Neural progenitor cell (in vitro differentiated cells): Measurements from ENCODE around the gene SHFL. TPM values are rescaled to one million over a fixed set of nuclear protein-coding genes. Genes with fewer than 3 reads are reported as not detected.

ENCODE experiments used
- DNase-seq: peaks from one replicate; pipeline ENCODE4 v3.0.0-alpha.2; 2016; ENCODE audit warnings: low spot score
- H2AFZ ChIP-seq: fragments of 200-600 bp; sonication (generic); replicated peaks from 2 replicates; pipeline ENCODE4 v1.6.1; 2016; ENCODE audit warnings: antibody characterized with exemption
- H3F3A ChIP-seq: fragments of 200-600 bp; sonication (generic); 2 replicates; pipeline ENCODE4 v1.6.1; 2016; ENCODE audit warnings: antibody characterized with exemption, low read depth
- H3K27ac ChIP-seq: fragments of 200-600 bp; sonication (generic); 2 replicates; pipeline ENCODE4 v1.5.1; 2016; ENCODE audit warnings: mild to moderate bottlenecking
- H3K27me3 ChIP-seq: fragments of 200-600 bp; sonication (generic); 2 replicates; pipeline ENCODE4 v1.6.1; 2016; ENCODE audit warnings: mild to moderate bottlenecking, moderate library complexity
- H3K36me3 ChIP-seq: fragments of 200-600 bp; sonication (generic); 2 replicates; pipeline ENCODE4 v1.5.1; 2016
- H3K4me1 ChIP-seq: fragments of 200-600 bp; sonication (generic); 2 replicates; pipeline ENCODE4 v1.6.1; 2016; ENCODE audit warnings: mixed run types
- H3K4me2 ChIP-seq: fragments of 200-600 bp; sonication (generic); 2 replicates; pipeline ENCODE4 v1.6.1; 2016
- H3K4me3 ChIP-seq: fragments of 200-600 bp; sonication (generic); 2 replicates; pipeline ENCODE4 v1.5.1; 2016
- H3K79me2 ChIP-seq: fragments of 200-600 bp; sonication (generic); 2 replicates; pipeline ENCODE4 v1.6.1; 2016; ENCODE audit warnings: low read depth
- H3K9ac ChIP-seq: fragments of 200-600 bp; sonication (generic); 2 replicates; pipeline ENCODE4 v1.6.1; 2016
- H3K9me3 ChIP-seq: fragments of 200-600 bp; sonication (generic); 2 replicates; pipeline ENCODE4 v1.5.1; 2016; ENCODE audit warnings: low read depth
- H4K20me1 ChIP-seq: fragments of 200-600 bp; sonication (generic); 2 replicates; pipeline ENCODE4 v1.6.1; 2016; ENCODE audit warnings: low read depth
- H3K27ac Mint-ChIP-seq: 3 replicates; pipeline ENCODE4 v1.8.0; 2021; ENCODE audit warnings: mixed read lengths
- H3K27me3 Mint-ChIP-seq: 2 replicates; pipeline ENCODE4 v1.8.0; 2022; ENCODE audit warnings: low read depth, mild to moderate bottlenecking, inconsistent platforms, moderate library complexity, mixed read lengths; ENCODE audit not compliant: insufficient read depth
- H3K36me3 Mint-ChIP-seq: 3 replicates; pipeline ENCODE4 v1.8.0; 2021; ENCODE audit warnings: mixed read lengths
- H3K4me1 Mint-ChIP-seq: 3 replicates; pipeline ENCODE4 v1.8.0; 2021; ENCODE audit warnings: mixed read lengths
- H3K4me3 Mint-ChIP-seq: 3 replicates; pipeline ENCODE4 v1.8.0; 2021; ENCODE audit warnings: mild to moderate bottlenecking, moderate library complexity, mixed read lengths
- H3K9me3 Mint-ChIP-seq: 3 replicates; pipeline ENCODE4 v1.8.0; 2020; ENCODE audit warnings: mixed read lengths
- EZH2 ChIP-seq: fragments of 200-600 bp; sonication (generic); IDR thresholded peaks from 2 replicates; pipeline ENCODE4 v1.6.1; 2017; ENCODE audit warnings: antibody characterized with exemption, mild to moderate bottlenecking, moderate library complexity
- EZH2phosphoT487 ChIP-seq: fragments of 200-600 bp; sonication (generic); IDR thresholded peaks from 2 replicates; pipeline ENCODE4 v1.6.1; 2017; ENCODE audit warnings: antibody characterized with exemption
- total RNA-seq: library from RNA; depleted of rRNA; stranded (reverse); fragments of >200 nt; gene quantifications from 2 replicates; pipeline ENCODE4 v1.2.3, GENCODE V29; 2015; ENCODE audit warnings: low replicate concordance
- TF ChIP-seq, protein P1 (sequence below): fragments of 200-600 bp; sonication (generic); IDR thresholded peaks from 2 replicates; pipeline ENCODE4 v1.5.1; 2017; ENCODE audit warnings: antibody characterized with exemption, mild to moderate bottlenecking

Gene SHFL
- total RNA-seq, 1 donor from 2014 or later, result 0.15 TPM

DNA sequence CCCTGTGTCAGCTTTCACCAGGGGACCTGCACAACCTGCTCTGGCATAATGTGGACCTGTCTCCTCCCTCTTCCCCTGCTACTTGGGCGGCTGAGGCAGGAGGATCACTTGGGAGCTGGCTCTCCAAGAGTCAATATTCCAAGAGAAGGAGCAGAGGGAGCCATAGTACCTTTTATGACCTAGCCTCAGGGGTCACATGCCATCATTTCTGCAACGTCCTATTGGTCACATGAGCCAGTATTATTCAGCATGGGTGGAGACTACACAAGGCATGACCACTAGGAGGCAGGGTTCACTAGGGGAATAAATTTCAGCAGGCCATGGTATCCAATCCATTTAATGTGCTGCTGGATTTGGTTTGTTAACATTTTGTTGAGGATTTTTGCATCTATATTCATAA, 12.0 kb upstream of the SHFL start:
- no peak overlapping the region for H3K9ac ChIP-seq
- no peaks in the 10 kb centered on the region for H3K9me3 ChIP-seq
- TF ChIP-seq, protein P1, sequence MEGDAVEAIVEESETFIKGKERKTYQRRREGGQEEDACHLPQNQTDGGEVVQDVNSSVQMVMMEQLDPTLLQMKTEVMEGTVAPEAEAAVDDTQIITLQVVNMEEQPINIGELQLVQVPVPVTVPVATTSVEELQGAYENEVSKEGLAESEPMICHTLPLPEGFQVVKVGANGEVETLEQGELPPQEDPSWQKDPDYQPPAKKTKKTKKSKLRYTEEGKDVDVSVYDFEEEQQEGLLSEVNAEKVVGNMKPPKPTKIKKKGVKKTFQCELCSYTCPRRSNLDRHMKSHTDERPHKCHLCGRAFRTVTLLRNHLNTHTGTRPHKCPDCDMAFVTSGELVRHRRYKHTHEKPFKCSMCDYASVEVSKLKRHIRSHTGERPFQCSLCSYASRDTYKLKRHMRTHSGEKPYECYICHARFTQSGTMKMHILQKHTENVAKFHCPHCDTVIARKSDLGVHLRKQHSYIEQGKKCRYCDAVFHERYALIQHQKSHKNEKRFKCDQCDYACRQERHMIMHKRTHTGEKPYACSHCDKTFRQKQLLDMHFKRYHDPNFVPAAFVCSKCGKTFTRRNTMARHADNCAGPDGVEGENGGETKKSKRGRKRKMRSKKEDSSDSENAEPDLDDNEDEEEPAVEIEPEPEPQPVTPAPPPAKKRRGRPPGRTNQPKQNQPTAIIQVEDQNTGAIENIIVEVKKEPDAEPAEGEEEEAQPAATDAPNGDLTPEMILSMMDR, result peak; percentile 52
- no peak for TF ChIP-seq EZH2phosphoT487
- no peak overlapping the region for H3K27ac ChIP-seq
- no peaks in the 10 kb centered on the region for H4K20me1 ChIP-seq
- no peaks in the 10 kb centered on the region for H3K79me2 ChIP-seq
- H3K27me3 ChIP-seq, result peaks cover 32% of the 10 kb centered on the region
- H3K4me3 ChIP-seq, result no peak overlapping the region
- Mint-ChIP-seq H3K27ac (no peak overlapping the region), H3K27me3 (peaks cover 30% of the 10 kb centered on the region), H3K4me3 (no peak overlapping the region), H3K9me3 (peaks cover 6% of the 10 kb centered on the region), H3K36me3 (no peaks in the 10 kb centered on the region), H3K4me1 (no peaks in the 10 kb centered on the region)
- no peaks in the 10 kb centered on the region for H3K36me3 ChIP-seq
- DNase-seq, result peak; percentile 44
- H3F3A ChIP-seq, result no peaks in the 10 kb centered on the region
- H3K4me1 ChIP-seq, result no peaks in the 10 kb centered on the region
- no peak overlapping the region for H3K4me2 ChIP-seq
- H2AFZ ChIP-seq, result no peak overlapping the region

DNA sequence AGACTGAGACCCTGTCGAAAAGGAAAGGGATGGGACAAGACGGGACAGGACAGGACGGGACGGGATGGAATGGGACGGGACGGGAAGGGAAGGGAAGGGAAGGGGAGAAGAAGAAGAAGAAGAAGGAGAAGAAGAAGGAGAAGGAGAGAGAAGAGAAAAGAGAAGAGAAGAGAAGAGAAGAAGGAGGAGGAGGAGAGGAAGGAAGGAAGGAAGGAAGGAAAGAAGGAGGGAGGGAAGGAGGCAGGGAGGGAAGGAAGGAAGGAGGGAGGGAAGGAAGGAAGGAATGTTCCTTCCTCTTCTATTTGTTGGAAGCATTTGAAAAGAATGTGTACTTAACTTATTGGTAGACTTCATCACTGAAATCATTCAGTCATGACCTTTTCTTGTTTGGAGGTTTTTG, 9.6 kb upstream of the SHFL start:
- H3K36me3 ChIP-seq, result no peaks in the 10 kb centered on the region
- Mint-ChIP-seq H3K36me3 (no peaks in the 10 kb centered on the region), H3K9me3 (peaks cover 6% of the 10 kb centered on the region), H3K27ac (no peak overlapping the region), H3K27me3 (peaks cover 24% of the 10 kb centered on the region), H3K4me3 (no peak overlapping the region), H3K4me1 (no peaks in the 10 kb centered on the region)
- H3K9ac ChIP-seq, result no peak overlapping the region
- no peaks in the 10 kb centered on the region for H3K79me2 ChIP-seq
- H3K4me1 ChIP-seq, result no peaks in the 10 kb centered on the region
- no peak overlapping the region for H3K27ac ChIP-seq
- peaks cover 35% of the 10 kb centered on the region for H3K27me3 ChIP-seq
- H3K9me3 ChIP-seq, result no peaks in the 10 kb centered on the region
- H2AFZ ChIP-seq, result no peak overlapping the region
- H3K4me2 ChIP-seq, result no peak overlapping the region
- DNase-seq, result no peak
- TF ChIP-seq EZH2, result no peak
- TF ChIP-seq EZH2phosphoT487, result no peak
- TF ChIP-seq, protein P1, result no peak
- no peak overlapping the region for H3K4me3 ChIP-seq
- H3F3A ChIP-seq, result no peaks in the 10 kb centered on the region
- H4K20me1 ChIP-seq, result no peaks in the 10 kb centered on the region

DNA sequence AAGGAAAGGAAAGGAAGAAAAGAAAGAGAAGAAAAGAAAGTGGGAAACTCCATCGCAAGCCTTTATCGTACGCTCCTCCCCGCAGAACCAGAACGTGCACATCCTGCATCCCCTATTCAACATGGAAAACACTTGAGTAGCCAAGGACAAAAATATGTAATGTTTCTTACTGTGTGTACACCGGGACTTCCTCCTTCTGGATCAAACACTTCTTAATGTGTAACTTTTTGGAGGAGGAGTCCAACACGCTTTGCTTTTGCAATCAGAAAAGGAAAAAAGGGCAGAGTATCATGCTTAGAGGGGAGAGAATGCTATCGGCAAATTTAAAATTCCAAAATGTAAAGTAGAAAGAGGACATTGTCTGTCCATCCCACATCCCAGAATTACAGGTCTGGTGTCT, 7.8 kb upstream of the SHFL start:
- H3K9me3 ChIP-seq, result no peaks in the 10 kb centered on the region
- H3K27me3 Mint-ChIP-seq, result peaks cover 23% of the 10 kb centered on the region
- no peaks in the 10 kb centered on the region for H3K36me3 ChIP-seq
- H2AFZ ChIP-seq, result no peak overlapping the region
- no peaks in the 10 kb centered on the region for H3K36me3 Mint-ChIP-seq
- no peaks in the 10 kb centered on the region for H3K4me1 Mint-ChIP-seq
- DNase-seq, result no peak
- no peak overlapping the region for H3K9ac ChIP-seq
- H3F3A ChIP-seq, result no peaks in the 10 kb centered on the region
- H3K4me3 Mint-ChIP-seq, result no peak overlapping the region
- TF ChIP-seq, protein P1, result no peak
- TF ChIP-seq EZH2phosphoT487, result no peak
- no peak for TF ChIP-seq EZH2
- no peak overlapping the region for H3K4me3 ChIP-seq
- H3K4me2 ChIP-seq, result no peak overlapping the region
- H3K27ac ChIP-seq, result no peak overlapping the region
- H3K27ac Mint-ChIP-seq, result no peak overlapping the region
- no peaks in the 10 kb centered on the region for H3K4me1 ChIP-seq
- H4K20me1 ChIP-seq, result no peaks in the 10 kb centered on the region
- peaks cover 47% of the 10 kb centered on the region for H3K27me3 ChIP-seq
- no peaks in the 10 kb centered on the region for H3K79me2 ChIP-seq
- peaks cover 6% of the 10 kb centered on the region for H3K9me3 Mint-ChIP-seq
